Heart right ventricle (tissue), 16 donors: ENCODE measurements around the gene SLC22A1. TPM values are rescaled to one million over a fixed set of nuclear protein-coding genes. Genes with fewer than 3 reads are reported as not detected.
A peak's percentile ranks its signal among the peaks of the same experiment; 100 is the strongest.

ENCODE experiments used
- ATAC-seq, 8 donors: fragments of 200-7000 bp; cut with Tn5 transposase; one replicate each; pipeline ENCODE4 v1.9.1; 2020; ENCODE audit warnings: mild to moderate bottlenecking in 8 of 8, moderate library complexity in 8 of 8, moderate number of reproducible peaks in 1 of 8
- DNase-seq, 2 donors: peaks; one replicate each; pipeline ENCODE4 v3.0.0-alpha.2; 2020
- H3K27ac ChIP-seq, 10 donors: fragments of 200-600 bp; sonication (generic) in 2 of 10; one replicate each; pipeline versions ENCODE4 v1.5.0 to v1.8.0; 2020 to 2022; ENCODE audit warnings: mild to moderate bottlenecking in 3 of 10
- H3K27me3 ChIP-seq, 7 donors: fragments of 200-600 bp; one replicate each; pipeline ENCODE4 v1.8.0; 2021 to 2022; ENCODE audit warnings: mild to moderate bottlenecking in 2 of 7
- H3K36me3 ChIP-seq, 9 donors: fragments of 200-600 bp; sonication (generic) in 1 of 9; one replicate each; pipeline versions ENCODE4 v1.5.0 to v1.8.0; 2020 to 2022; ENCODE audit warnings: mild to moderate bottlenecking in 2 of 9
- H3K4me1 ChIP-seq, 9 donors: fragments of 200-600 bp; sonication (generic) in 1 of 9; one replicate each; pipeline versions ENCODE4 v1.5.0 to v1.8.0; 2020 to 2022; ENCODE audit warnings: mild to moderate bottlenecking in 4 of 9
- H3K4me3 ChIP-seq, 10 donors: fragments of 200-600 bp; sonication (generic) in 2 of 10; one replicate each; pipeline versions ENCODE4 v1.5.0 to v1.8.0; 2020 to 2022; ENCODE audit warnings: mild to moderate bottlenecking in 7 of 10, moderate library complexity in 2 of 10
- H3K9me3 ChIP-seq, 11 donors: fragments of 200-600 bp in 10 of 11; sonication (generic) in 2 of 11; one replicate each; pipeline versions ENCODE4 v1.5.0 to v1.8.0; 2013 to 2022; ENCODE audit warnings: mild to moderate bottlenecking in 2 of 11, control low read depth in 1 of 11, moderate library complexity in 1 of 11
- WGBS, 2 donors: extraction: QIAGEN DNeasy Blood & Tissue Kit; methylation state at CpG; one replicate each; pipeline ENCODE4 v1.1.7; 2013; ENCODE audit warnings: inconsistent platforms in 1 of 2; 5-methylcytosine and 5-hydroxymethylcytosine counted together
- intact Hi-C, 10 donors: fragments of 100-400 bp; cut with DNase I; formaldehyde crosslinking; loops; one replicate each; pipeline versions ENCODE4 v1.11.1 to v1.14.2; 2022
- polyA plus RNA-seq, 2 donors: library from polyadenylated mRNA; stranded (reverse); fragments of 200-250 nt; gene quantifications; one replicate each; pipeline ENCODE4 v1.2.3, GENCODE V29; 2013
- total RNA-seq, 10 donors: library from RNA; stranded (reverse); fragmentation: NEBNext Ultra II Directional in 3 of 10; extraction: Animal tissue kit (Norgen Biotek cat#: 25700) in 3 of 10; gene quantifications; one replicate each; pipeline versions ENCODE4 v1.2.1 to v1.2.4, GENCODE V29; 2021 to 2023
- TF ChIP-seq, protein P1 (sequence below), 9 donors: fragments of 200-600 bp; sonication (generic) in 2 of 9; IDR thresholded peaks; one replicate each; pipeline versions ENCODE4 v1.5.0 to v1.8.0; 2021 to 2022; ENCODE audit warnings: antibody characterized with exemption in 9 of 9, mild to moderate bottlenecking in 5 of 9, moderate library complexity in 1 of 9
- donor health status: Arrhythmogenic right ventricular cardiomyopathy.
- donor health status: ischemic (EF 13 %, LVEDD 7.1; RV severe dilation, severe dysfunction).
- donor health status: healthy with polysubstance abuse.
- donor health status: DM: no; HTN: yes; CAD: no.
- donor health status: DM: no; HTN: no; CAD: no.
- donor health status: ischemic (EF 25% LVEDD 6.9; RV normal size, moderate dysfunction).
- donor health status: ischemic (EF 25% LVEDD 5.7; RV mildly dilated, moderate dysfunction).
- donor health status: healthy.
- donor health status: DM: yes; HTN: yes; CAD: no.
- donor health status: Ischemic cardiomyopathy.
- donor health status: ischemic (EF 35%, LVEDD 5.7; RV mildly dilated, moderate dysfunction).
- donor health status: nonischemic (EF 11% LVEDD 7.7; RV severe dilation, severe dysfunction).
- donor health status: DM: yes; HTN: yes; CAD: no.
- donor health status: PGD.
- donor health status: ischemic (EF 29% LVEDD 5.4; RV normal size, mild dysfunction).
- donor health status: nonischemic (EF 23%, LVEDD 6.1; RV moderate dilation, normal function).

SLC22A1 gene
- total and polyA plus RNA-seq, 12 donors, result 0.10 to 1.4 (median 0.39) TPM; not detected in 3

GRCh38 chr6:160128125-160128683, 6.6 kb downstream of the SLC22A1 start:
- no peaks in the 10 kb centered on the region for H3K4me1 ChIP-seq
- H3K36me3 ChIP-seq, result no peaks in the 10 kb centered on the region
- H3K27ac ChIP-seq, result no peak overlapping the region
- peaks cover 0 to 5% (median 0%) of the 10 kb centered on the region in 7 donors for H3K27me3 ChIP-seq
- no peaks in the 10 kb centered on the region for H3K9me3 ChIP-seq
- DNase-seq (no peak), ATAC-seq (no peak)
- H3K4me3 ChIP-seq, result no peak overlapping the region
- intact Hi-C loops, result no loop called here
- TF ChIP-seq, protein P1, sequence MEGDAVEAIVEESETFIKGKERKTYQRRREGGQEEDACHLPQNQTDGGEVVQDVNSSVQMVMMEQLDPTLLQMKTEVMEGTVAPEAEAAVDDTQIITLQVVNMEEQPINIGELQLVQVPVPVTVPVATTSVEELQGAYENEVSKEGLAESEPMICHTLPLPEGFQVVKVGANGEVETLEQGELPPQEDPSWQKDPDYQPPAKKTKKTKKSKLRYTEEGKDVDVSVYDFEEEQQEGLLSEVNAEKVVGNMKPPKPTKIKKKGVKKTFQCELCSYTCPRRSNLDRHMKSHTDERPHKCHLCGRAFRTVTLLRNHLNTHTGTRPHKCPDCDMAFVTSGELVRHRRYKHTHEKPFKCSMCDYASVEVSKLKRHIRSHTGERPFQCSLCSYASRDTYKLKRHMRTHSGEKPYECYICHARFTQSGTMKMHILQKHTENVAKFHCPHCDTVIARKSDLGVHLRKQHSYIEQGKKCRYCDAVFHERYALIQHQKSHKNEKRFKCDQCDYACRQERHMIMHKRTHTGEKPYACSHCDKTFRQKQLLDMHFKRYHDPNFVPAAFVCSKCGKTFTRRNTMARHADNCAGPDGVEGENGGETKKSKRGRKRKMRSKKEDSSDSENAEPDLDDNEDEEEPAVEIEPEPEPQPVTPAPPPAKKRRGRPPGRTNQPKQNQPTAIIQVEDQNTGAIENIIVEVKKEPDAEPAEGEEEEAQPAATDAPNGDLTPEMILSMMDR (IDR thresholded peaks at IDR 0.05), result no peak
- WGBS, 2 donors, result 93 to 100% methylated on average over 3 of the region's 3 CpGs

GRCh38 chr6:160128879-160129516, 7.4 kb downstream of the SLC22A1 start:
- no peak overlapping the region for H3K4me3 ChIP-seq
- no peaks in the 10 kb centered on the region for H3K4me1 ChIP-seq
- TF ChIP-seq, protein P1 (IDR thresholded peaks at IDR 0.05), result no peak
- ATAC-seq (no peak), DNase-seq (no peak)
- no peak overlapping the region for H3K27ac ChIP-seq
- no peaks in the 10 kb centered on the region for H3K36me3 ChIP-seq
- no peaks in the 10 kb centered on the region for H3K9me3 ChIP-seq
- H3K27me3 ChIP-seq, result peaks cover 0 to 13% (median 0%) of the 10 kb centered on the region in 7 donors
- intact Hi-C loops, result no loop called here
- 80% methylated on average over 6 of the region's 6 CpGs for WGBS, 2 donors

GRCh38 chr6:160129881-160130615, 8.4 kb downstream of the SLC22A1 start:
- intact Hi-C loops, result loop anchor here in 2 of 10 donors (10.0 kb wide), 2 partner anchors 325 to 405 kb away; no protein-coding TSS in a partner anchor
- no peak overlapping the region for H3K27ac ChIP-seq
- ATAC-seq, result no peak
- 89 to 94% methylated on average over 10 of the region's 10 CpGs for WGBS, 2 donors
- TF ChIP-seq, protein P1 (IDR thresholded peaks at IDR 0.05), result no peak
- peaks cover 0 to 14% (median 0%) of the 10 kb centered on the region in 7 donors for H3K27me3 ChIP-seq
- no peak overlapping the region for H3K4me3 ChIP-seq
- no peaks in the 10 kb centered on the region for H3K36me3 ChIP-seq
- no peak for DNase-seq
- no peaks in the 10 kb centered on the region for H3K9me3 ChIP-seq
- H3K4me1 ChIP-seq, result no peaks in the 10 kb centered on the region

- DNase-seq (no peak), ATAC-seq (peak in 1 of 8 donors; percentile 23)
- TF ChIP-seq, protein P1 (IDR thresholded peaks at IDR 0.05), result no peak
- no peaks in the 10 kb centered on the region for H3K9me3 ChIP-seq
- peaks cover 0 to 14% (median 0%) of the 10 kb centered on the region in 7 donors for H3K27me3 ChIP-seq
- intact Hi-C loops, result loop anchor here in 2 of 10 donors (10.0 kb wide), 2 partner anchors 324 to 404 kb away; no protein-coding TSS in a partner anchor
- H3K4me3 ChIP-seq, result no peak overlapping the region
- no peaks in the 10 kb centered on the region for H3K4me1 ChIP-seq
- WGBS, 2 donors, result 91 to 94% methylated on average over 13 of the region's 13 CpGs
- H3K36me3 ChIP-seq, result no peaks in the 10 kb centered on the region
- H3K27ac ChIP-seq, result no peak overlapping the region
Observed at GRCh38 chr6:160130729-160131484, 9.3 kb downstream of the SLC22A1 start.
